Retinal pigment epithelial cell (primary cell): ENCODE measurements around the gene OOSP4B.
"Not testable (repeated sequence)": the region's sequence is repeated elsewhere in the genome, so short reads cannot be mapped to it uniquely, and the experiment has no call there.

Experiments
- DNase-seq: peaks from one replicate; pipeline ENCODE4 v3.0.0-alpha.2; 2010; ENCODE audit warnings: low read depth
- H3K4me3 ChIP-seq: 2 replicates; pipeline ENCODE4 v1.5.1; 2011; ENCODE audit warnings: mild to moderate bottlenecking, low read length, control low read depth, moderate library complexity
- CTCF ChIP-seq: conservative IDR thresholded peaks from 2 replicates; pipeline ENCODE4 v1.5.1; 2011; ENCODE audit warnings: low read depth, low read length, control low read depth, inconsistent platforms

The OOSP4B gene

GRCh38 chr11:60059521-60060240 is 42.7 kb downstream of the OOSP4B start:
- no peak for TF ChIP-seq CTCF
- H3K4me3 ChIP-seq, result no peak overlapping the region
- DNase-seq, result no peak

- TF ChIP-seq CTCF, result no peak
- no peak for DNase-seq
- H3K4me3 ChIP-seq, result no peak overlapping the region
Measured at GRCh38 chr11:60064111-60064510, 47.1 kb downstream of the OOSP4B start.

GRCh38 chr11:60065801-60066200 is 48.8 kb downstream of the OOSP4B start:
- DNase-seq, result no peak
- no peak overlapping the region for H3K4me3 ChIP-seq
- TF ChIP-seq CTCF, result no peak

GRCh38 chr11:60069450-60069849 is 52.5 kb downstream of the OOSP4B start:
- no peak for TF ChIP-seq CTCF
- no peak for DNase-seq
- H3K4me3 ChIP-seq, result no peak overlapping the region

GRCh38 chr11:60071644-60072043 is 54.7 kb downstream of the OOSP4B start:
- H3K4me3 ChIP-seq, DNase-seq: not testable (repeated sequence)

GRCh38 chr11:60077216-60077817 is 60.3 kb downstream of the OOSP4B start:
- no peak overlapping the region for H3K4me3 ChIP-seq
- TF ChIP-seq CTCF, result no peak
- DNase-seq, result no peak

- no peak for DNase-seq
- no peak for TF ChIP-seq CTCF
- no peak overlapping the region for H3K4me3 ChIP-seq
Measured at GRCh38 chr11:60077981-60078380, 61.0 kb downstream of the OOSP4B start.
